ENCODE data around the gene NOC4L.
"Not testable (repeated sequence)": the region's sequence is repeated elsewhere in the genome, so short reads cannot be mapped to it uniquely, and the experiment has no call there.

NOC4L gene

DNA sequence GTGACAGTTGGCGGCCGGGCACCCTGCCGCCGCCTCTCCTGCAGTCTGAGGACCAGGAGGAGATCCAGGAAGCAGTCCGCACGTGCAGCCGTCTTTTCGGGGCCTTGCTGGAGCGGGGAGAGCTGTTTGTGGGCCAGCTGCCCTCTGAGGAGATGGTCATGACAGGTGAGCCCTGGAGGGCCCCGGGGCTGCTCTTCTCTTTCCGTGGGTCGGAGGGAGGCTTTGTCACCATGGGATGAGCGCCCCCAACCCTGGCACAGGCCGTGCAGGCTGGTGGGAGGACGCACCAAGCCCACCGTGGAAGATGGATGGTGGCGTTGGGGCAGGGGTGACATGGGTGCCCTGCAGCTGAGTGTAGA is 532 bp downstream of the NOC4L start:
- DNase-seq: no peak

DNA sequence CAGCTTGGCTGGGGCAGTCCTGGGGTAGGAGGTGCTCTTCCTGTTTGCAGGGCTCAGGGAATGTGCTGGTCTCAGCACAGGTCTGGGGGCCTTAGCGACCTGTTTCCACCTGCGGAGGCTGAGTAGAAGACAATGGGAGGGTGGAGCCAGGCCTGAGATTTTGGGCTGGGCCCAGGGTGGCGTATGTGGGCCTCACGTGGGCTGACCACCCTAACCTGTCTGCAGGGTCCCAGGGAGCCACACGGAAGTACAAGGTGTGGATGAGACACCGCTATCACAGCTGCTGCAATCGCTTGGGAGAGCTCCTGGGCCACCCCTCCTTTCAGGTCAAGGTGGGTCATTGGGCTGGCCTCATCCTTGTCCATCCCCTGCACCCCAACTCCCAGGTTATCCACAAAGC is 1.1 kb downstream of the NOC4L start:
- no peak for DNase-seq

DNA sequence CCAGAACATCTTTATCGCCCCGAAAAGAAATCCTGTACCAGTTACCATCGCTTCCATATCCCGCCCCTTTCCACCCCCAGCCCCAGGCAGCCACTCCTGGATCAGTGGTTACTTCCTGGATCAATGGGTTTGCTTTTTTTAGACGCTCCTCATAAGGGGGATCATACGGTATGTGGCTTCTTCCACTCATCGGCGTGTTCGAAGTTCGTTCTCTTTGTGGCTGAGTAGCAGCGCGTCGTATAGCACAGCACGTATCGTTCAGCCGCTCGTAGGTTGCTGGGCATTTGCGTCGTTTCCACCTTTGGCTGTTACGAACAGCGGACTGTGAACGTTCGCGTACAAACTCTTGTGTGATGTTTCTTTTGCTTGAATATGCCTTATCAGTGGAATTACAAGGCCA is 1.8 kb downstream of the NOC4L start:
- no peak for DNase-seq

DNA sequence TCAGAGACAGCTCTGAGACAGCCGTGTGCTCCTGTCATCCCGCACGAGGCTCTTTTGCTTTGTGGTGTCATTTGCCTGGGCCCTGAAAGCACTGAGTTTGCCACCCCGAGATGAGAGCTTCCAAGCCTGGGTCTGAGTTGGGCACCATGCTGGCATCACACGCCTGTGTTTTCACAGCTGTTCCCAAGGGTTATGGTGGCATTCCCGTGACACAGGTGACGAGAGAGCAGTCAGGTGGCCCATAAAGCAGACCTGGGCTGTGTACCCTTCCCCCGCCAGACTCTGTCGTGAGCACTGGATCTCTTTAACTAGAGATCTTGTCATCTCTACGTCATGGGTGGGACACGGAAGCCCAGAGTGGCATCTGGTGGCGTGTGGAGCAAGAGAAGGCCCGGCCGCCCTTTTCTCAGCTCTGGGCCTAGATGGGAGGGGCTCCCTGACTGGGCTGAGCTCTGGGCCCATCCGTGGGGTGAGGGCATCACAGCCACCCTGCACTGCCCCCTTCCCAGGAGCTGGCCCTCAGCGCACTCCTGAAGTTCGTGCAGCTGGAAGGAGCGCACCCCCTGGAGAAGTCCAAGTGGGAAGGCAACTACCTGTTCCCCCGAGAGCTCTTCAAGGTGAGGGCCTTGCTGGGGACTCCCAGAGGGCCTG is 2.6 kb downstream of the NOC4L start:
- DNase-seq: no peak

DNA sequence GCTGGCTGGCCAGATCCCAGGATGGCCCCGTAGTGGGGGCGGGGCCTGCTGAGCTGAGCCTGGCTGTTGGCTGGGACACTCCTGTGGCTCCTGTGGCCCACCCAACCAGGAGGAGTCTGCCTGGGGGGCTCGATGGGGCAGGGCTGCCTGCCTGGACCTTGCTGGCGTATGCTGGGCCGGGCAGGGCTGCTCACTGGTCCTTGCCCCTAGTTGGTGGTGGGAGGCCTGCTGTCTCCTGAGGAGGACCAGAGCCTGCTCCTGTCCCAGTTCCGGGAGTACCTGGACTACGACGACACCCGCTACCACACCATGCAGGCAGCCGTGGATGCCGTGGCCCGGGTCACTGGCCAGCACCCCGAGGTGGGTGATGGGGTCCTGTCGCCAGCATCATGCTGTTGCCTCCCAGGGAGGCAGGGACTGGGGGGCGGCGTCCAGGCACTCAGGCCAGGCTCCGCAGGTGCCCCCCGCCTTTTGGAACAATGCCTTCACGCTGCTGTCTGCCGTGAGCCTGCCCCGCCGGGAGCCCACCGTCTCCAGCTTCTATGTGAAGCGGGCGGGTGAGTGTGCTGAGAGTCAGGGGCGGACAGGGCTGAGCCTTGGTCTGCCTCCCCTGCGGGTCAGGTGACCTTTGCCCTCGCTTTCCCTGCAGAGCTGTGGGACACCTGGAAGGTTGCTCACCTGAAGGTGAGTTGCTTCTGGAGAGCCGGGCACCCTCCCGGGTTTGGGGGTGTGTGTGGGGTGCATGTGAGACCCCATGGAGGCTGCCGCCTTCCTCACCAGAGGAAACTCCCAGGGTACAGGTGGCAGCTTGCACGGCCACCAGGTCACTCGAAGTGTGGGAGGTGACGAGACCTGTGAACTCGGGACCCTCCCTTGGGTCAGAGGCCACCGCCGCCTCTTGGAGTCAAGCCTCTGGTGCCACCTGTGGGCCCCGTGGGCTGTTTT is 3.4 kb downstream of the NOC4L start:
- no peak for DNase-seq

DNA sequence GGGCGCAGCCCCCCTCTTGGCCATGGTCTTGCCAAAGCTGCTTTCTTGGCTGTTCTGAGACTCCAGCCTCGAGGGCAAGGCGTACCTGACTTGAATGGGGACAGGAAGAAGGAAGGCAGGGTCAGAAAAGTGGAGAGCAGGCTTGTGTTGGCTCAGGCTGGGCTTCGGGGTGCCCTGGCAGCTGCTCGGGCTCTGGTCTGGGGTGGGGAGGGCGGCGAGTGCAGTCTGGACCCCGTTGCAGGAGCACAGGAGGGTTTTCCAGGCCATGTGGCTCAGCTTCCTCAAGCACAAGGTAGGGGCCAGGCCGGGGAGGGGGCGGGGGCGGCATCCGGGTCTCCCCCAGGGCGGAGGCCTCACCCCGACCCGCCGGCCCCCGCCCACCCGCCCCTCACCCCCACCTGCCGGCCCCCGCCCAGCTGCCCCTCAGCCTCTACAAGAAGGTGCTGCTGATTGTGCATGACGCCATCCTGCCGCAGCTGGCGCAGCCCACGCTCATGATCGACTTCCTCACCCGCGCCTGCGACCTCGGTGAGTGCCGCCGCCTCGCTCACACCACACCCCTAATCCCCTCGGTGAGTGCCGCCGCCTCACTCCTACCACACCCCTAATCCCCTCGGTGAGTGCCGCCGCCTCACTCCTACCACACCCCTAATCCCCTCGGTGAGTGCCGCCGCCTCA is 4.2 kb downstream of the NOC4L start:
- no peak for DNase-seq

DNA sequence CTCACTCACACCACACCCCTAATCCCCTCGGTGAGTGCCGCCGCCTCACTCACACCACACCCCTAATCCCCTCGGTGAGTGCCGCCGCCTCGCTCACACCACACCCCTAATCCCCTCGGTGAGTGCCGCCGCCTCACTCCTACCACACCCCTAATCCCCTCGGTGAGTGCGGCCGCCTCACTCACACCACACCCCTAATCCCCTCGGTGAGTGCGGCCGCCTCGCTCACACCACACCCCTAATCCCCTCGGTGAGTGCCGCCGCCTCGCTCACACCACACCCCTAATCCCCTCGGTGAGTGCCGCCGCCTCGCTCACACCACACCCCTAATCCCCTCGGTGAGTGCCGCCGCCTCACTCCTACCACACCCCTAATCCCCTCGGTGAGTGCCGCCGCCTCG is 5.3 kb downstream of the NOC4L start:
- not testable (repeated sequence) for DNase-seq

DNA sequence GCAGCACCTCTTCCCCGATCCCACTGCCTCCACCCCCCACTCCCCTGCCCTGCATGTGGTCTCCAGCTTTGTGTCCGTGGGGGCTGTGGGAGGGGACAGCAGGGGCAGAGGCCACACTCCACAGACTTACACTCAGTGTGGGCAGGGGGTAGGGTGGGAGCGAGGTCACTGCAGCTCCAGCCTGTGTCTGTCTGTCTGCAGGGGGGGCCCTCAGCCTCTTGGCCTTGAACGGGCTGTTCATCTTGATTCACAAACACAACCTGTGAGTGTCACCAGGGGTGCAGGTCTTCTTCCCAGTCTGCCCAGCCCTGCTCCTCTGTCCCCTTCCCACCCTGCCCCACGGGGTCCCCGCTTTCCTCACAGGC is 6.5 kb downstream of the NOC4L start:
- DNase-seq: no peak

DNA sequence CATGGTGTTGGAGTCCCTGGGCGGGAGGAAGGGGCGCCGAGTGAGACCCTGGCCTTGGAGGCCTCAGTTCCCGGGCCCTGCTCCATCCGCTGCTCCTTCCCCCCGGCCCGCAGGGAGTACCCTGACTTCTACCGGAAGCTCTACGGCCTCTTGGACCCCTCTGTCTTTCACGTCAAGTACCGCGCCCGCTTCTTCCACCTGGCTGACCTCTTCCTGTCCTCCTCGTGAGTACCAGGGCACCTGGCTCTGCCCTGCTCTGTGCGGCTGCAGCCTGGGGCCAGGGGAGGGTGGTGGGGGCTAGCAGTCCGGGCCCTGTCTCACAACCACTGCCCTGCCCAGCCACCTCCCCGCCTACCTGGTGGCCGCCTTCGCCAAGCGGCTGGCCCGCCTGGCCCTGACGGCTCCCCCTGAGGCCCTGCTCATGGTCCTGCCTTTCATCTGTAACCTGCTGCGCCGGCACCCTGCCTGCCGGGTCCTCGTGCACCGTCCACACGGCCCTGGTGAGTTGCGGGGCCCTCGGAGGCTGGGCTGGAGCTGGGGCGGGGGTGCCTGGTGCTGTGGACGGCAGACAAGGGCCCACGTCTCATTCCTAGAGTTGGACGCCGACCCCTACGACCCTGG is 7.0 kb downstream of the NOC4L start:
- DNase-seq: no peak

DNA sequence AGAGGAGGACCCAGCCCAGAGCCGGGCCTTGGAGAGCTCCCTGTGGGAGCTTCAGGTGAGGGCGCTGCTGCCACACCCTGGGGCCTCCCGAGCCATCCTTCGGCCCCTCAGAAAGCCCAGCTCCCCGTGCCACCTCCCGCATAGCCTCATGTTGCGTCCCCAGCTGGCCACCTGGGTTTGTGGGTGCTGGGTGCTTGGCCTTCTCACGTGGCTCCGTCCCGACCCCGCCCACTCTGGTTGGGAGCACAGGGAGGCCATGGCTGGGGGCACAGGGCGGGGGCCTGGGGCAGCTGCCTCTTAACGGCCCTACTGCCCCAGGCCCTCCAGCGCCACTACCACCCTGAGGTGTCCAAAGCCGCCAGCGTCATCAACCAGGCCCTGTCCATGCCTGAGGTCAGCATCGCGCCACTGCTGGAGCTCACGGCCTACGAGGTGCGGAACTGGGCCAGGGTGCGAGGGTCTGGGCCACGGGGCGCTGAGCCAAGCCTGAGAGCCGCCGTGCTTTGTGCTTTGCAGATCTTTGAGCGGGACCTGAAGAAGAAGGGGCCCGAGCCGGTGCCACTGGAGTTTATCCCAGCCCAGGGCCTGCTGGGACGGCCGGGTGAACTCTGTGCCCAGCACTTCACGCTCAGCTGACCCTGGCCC is 7.6 kb downstream of the NOC4L start:
- no peak for DNase-seq

DNA sequence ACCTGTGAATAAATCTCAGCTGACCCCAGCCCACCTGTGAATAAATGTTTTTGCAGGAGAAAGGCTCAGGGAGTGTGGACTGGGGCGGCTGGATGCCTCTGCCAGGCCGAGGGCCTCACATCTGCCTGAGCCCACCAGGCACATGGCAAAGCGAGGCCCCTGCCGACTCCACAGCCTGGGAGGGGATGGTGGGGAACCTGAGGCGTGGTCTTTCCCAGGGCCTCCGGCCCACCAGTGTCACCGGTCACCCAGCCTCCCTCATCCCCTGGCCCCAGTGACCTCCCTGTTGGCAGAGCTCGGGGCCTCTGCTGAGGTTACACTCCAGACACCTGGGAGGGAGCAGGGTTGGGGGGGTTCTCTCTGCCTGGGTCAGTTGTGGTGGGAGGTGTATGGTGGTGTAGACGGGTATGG is 8.2 kb downstream of the NOC4L start:
- no peak for DNase-seq

DNA sequence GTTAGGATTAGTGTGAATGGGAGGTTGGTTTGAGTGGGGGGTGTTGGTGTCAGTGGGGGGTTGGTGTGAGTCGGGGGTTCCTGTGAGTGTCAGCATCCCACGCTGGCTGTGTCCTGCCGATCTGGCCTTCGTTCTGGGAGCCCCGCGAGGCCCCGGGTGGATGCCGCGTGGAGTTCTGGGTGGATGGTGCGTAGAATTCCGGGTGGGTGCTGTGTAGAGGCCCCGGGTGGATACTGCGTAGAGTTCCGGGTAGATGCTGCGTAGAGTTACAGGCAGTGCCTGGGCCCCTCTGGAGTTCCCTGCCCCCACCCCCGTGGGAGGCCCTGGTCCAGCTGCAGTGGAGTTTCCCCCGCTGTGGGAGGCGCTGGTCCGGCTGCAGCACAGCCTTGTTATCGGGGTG is 8.7 kb downstream of the NOC4L start:
- no peak for DNase-seq

DNA sequence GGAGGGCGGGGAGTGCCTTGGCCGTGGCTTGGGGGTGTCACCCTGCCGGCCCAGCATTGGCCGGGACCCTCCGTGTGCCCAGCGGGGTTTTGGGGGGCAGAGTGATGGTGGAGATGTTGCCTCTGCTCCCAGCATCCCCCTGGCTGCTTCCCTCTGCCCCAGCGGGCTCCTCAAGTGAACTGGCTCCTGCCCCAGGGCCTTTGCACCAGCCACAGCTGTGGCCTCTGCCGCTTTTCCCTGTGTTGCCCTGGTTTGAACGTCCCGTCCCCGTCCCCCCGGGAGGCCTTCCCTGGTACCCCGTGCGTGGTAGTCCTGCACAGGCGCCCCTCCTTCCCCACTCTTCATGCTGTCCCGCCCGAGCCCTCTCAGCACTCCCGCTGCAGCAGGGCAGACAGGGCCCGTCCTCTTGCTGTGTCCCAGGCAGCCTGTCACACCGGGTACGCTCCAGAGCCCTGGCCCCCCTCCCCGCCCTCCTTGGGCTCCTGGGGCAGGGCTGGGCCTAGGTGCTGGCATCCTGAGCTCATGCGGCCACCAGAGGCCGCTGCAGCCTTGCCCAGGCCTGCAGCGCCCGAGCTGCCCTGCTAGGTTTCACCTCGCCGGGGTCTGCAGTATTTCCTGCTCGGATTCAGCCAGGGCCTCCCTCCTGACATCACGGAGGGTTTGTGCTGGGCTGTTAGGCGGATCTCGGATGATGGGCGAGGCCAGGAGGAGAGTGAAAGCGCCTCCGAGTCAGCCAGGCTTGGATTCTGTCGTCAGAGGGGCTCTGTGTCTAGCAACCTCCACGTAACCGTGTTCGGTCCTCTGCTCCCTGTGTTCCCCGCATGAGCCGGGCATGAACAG is 9.5 kb downstream of the NOC4L start:
- DNase-seq: peak; percentile 78

DNA sequence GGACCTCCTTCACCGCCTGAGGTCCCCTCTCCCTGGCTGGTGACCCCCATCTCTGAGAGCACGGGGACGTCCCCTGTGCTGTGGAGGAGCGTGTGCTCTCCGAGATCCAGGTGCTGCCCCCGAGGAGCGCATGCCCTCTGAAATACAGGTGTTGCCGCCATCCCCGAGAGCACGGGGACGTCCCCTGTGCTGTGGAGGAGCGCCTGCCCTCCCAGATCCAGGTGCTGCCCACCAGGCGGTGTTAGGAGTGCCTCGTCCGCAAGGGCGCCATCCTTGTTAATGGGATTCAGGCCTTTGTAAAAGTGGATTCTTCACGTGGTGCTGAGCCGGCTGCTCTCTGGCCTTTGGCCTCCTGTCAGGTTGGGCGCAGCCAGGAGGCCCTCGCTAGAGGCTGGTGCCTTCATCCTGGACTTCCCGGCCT is 10.1 kb downstream of the NOC4L start:
- no peak for DNase-seq

DNA sequence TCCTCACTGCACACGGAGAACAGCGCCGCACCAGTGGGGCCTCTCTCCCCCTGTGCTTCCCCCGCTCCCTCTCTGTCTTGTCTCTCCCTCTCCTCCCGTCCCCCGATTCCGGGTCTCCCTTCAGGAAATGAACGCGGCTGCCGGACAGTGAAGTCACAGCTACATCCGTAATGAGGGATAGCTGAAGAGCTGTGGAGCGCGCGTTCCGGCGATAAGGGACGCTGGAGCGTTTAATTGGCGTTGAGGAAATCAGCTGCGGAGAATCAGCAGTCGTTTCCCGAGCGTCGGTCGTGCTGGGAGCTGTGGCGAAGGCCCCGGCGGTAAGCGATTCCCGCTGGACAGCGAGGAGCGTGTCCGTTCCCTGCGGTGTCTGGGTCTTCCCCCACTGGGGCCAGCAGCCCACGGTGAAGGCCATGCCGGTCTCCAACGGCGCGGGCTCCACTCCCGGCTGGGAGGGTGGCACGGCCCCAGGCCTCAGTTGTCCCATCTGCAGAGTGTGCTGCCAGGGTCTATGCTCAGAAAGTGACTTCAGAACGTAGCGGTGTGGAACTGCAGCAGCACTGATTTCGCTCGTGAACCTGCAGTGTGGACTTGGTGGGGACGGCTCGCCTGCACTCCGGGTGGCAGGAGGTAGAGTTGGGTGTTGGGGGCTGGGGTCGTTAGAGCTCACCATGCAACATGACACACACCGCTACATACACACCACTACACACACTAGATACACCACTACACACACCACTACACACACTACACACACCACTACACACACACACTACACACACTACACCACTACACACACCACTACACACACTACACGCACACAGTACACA is 10.9 kb downstream of the NOC4L start:
- DNase-seq: no peak

DNA sequence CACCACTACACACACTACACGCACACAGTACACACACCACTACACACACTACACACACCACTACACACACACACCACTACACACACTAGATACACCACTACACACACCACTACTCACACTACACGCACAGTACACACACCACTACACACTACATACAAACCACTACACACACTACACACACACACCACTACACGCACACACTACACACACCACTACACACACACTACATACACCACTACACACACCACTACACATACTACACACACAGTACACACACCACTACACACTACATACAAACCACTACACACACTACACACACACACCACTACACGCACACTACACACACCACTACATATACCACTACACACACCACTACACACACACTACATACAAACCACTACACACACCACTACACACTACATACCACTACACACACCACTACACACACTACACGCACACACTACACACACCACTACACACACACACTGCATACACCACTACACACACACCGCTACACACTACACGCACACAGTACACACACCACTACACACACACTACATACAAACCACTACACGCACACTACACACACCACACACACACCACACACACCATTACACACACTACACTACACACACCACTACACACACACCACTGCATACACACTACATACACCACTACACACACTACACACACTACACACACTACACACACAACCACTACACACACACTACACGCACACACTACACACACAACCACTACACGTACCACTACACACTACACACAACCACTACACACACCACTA is 11.7 kb downstream of the NOC4L start:
- no peak for DNase-seq

DNA sequence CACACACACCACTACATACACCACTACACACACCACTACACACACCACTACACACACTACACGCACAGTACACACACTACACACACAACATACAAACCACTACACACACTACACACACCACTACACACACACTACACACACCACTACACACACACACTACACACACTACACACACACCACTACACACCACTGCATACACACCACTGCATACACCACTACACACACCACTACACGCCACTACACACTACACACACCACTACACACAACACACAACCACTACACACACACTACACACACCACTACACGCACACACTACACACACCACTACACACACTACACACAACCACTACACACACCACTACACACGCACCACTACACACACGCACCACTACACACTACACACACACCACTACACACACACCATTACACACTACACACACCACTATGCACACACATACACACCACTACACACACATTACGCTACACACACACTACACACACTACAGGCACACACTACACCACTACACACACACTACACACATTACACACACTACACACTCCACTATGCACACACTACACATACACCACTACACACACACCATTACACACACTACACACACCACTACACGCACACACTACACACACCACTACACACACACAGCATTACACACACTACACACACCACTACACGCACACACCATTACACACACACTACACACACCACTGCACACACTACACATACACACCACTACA is 12.5 kb downstream of the NOC4L start:
- DNase-seq: no peak

DNA sequence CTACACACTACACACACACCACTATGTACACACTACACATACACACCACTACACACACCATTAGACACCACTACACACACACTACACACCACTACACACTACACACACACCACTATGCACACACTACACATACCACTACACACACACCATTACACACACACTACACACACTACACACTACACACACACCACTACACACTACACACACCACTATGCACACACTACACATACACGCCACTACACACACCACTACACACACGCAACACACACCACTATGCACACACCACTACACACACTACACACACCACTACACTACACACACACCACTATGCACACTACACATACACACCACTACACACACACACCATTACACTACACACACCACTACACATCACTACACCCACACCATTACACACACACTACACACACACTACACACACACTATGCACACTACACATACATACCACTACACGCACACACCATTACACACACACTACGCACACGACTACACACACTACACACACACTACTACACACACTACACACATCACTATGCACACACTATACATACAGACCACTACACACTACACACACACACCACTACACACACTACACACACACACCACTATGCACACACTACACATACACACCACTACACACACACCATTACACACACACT is 13.6 kb downstream of the NOC4L start:
- DNase-seq: no peak

Data from NCI-H2227 treated with DMSO at 0.1 percent for 48 hours (cell line).